NCI-H1092 (cell line): ENCODE data around the gene ENO1.
"Not testable (repeated sequence)": the region's sequence is repeated elsewhere in the genome, so short reads cannot be mapped to it uniquely, and the experiment has no call there.

ENCODE experiments used
- DNase-seq: peaks from one replicate; lab custom pipeline; 2025; lab: John Stamatoyannopoulos, UW

The ENO1 gene

GRCh38 chr1:8845104-8846097 lies 33.1 kb downstream of the ENO1 start:
- no peak for DNase-seq

GRCh38 chr1:8844501-8845006 lies 33.9 kb downstream of the ENO1 start:
- DNase-seq: no peak

GRCh38 chr1:8841395-8841794 lies 37.1 kb downstream of the ENO1 start:
- no peak for DNase-seq

- no peak for DNase-seq
Measured at GRCh38 chr1:8839990-8840389, 38.5 kb downstream of the ENO1 start.

GRCh38 chr1:8835941-8836643 lies 42.4 kb downstream of the ENO1 start:
- DNase-seq: no peak

GRCh38 chr1:8831340-8831739 lies 47.1 kb downstream of the ENO1 start:
- DNase-seq: no peak

- DNase-seq: not testable (repeated sequence)
Measured at GRCh38 chr1:8830732-8831131, 47.8 kb downstream of the ENO1 start.

GRCh38 chr1:8825985-8826481 lies 52.5 kb downstream of the ENO1 start:
- no peak for DNase-seq

- no peak for DNase-seq
Measured at GRCh38 chr1:8823295-8823664, 55.2 kb downstream of the ENO1 start.

GRCh38 chr1:8822373-8823294 lies 55.9 kb downstream of the ENO1 start:
- peak; percentile 80 for DNase-seq

- DNase-seq: no peak
Measured at GRCh38 chr1:8821084-8821483, 57.4 kb downstream of the ENO1 start.

- not testable (repeated sequence) for DNase-seq
Measured at GRCh38 chr1:8818789-8819188, 59.7 kb downstream of the ENO1 start.

GRCh38 chr1:8818325-8818775 lies 60.1 kb downstream of the ENO1 start:
- peak; percentile 2 for DNase-seq

GRCh38 chr1:8817412-8818324 lies 60.8 kb downstream of the ENO1 start, which contains the start of gene RERE:
RERE (minus strand) TSS chr1:8817640.
- DNase-seq: peak; percentile 94

- DNase-seq: no peak
Measured at GRCh38 chr1:8816831-8817411, 61.6 kb downstream of the ENO1 start.

- no peak for DNase-seq
Measured at GRCh38 chr1:8816264-8816663, 62.2 kb downstream of the ENO1 start.

- no peak for DNase-seq
Measured at GRCh38 chr1:8815582-8816151, 62.8 kb downstream of the ENO1 start.

- DNase-seq: peak; percentile 26
Measured at GRCh38 chr1:8814865-8815264, 63.6 kb downstream of the ENO1 start.

- no peak for DNase-seq
Measured at GRCh38 chr1:8813991-8814390, 64.5 kb downstream of the ENO1 start.
